GM21737 (cell line): ENCODE data around the gene MICB.

ENCODE experiments used
- ATAC-seq: cut with Tn5 transposase; IDR thresholded peaks from one replicate; pipeline ENCODE4 v1.9.1; 2021; ENCODE audit warnings: mild to moderate bottlenecking, moderate library complexity; ENCODE audit not compliant: unreplicated experiment

The MICB gene

DNA sequence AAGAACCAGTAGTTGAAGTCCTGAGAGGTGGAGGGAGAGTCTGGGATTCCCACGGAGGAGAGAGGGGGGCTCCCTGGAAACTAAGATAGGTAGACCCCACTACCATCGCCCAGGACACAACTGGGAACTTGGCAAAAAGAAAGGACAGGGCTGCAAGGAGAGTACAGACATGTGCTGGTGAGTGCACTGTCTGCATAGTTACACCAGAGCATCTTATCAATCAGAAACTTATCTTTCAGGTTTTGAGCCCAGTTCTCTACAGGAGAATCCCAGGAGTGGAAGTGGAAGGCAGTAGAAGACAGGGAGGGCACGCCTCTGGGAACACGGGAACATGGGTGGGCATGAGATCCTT is 61.6 kb downstream of the MICB start:
- peak; percentile 2 for ATAC-seq

DNA sequence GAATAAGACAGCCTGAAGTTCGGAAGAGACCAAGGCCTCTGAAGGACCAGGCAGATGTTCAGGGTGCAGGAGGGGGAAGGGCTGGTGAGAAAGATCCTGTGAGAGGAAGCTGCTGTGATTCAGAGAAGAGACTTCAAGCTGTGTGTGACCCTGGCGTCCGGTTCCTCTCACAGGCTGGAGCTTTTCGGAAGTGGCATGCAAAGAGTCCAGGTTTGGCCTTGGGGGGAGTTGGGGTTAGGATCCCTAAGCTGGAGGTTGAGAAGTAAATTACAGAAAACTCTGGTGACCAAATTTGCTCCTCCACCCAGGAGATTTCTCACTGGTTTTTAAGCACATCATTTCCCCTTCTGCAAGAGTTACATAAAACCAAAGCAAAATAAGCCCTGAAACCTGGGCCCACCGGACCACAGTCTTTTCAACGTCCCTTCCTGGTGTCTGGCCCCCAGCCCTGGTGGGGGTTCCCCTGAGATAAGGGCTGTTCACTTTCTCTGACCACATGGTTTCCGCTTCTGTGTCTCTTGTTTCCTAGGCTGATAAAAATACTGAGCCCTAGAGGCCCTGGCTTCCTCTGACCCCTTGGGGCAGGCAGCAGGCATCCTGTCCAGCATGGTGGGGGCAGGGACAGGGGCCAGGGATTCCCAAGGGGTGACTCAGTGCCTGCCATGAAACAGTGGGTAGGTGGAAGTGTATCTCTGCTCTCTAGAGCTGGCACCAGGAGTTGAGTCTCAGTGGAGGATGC is 62.2 kb downstream of the MICB start:
- ATAC-seq = peak; percentile 58

DNA sequence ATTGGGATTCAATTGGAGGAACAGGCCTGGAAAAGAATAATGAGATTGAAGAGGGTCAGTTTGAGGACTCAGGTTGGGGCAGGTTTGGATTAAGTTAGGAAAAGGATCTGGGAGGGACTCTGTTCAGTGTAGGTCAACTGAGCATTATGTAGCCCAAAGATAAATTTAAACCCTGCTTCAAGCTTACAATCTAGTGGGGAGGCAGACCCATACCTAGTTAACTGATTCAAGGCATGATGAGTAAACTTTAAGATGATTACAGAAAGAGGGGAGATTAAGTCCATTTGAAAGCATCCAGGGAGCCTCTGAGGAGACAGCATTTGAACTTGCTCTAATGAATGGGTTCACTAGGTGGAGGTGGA is 62.7 kb downstream of the MICB start:
- no peak for ATAC-seq
